PFSK-1 (cell line): ENCODE measurements around the gene PDGFC.

ENCODE experiments used
- POLR2AphosphoS5 ChIP-seq: IDR thresholded peaks from 2 replicates; pipeline ENCODE4 v1.6.1; 2012; ENCODE audit warnings: low read depth, mild to moderate bottlenecking, control low read depth, low read length, moderate library complexity
- REST ChIP-seq, 2 experiments: IDR thresholded peaks; 2 replicates each; pipeline versions ENCODE4 v1.6.1 to v1.8.0; 2011 to 2012; ENCODE audit warnings: low read depth in 2 of 2, low read length in 2 of 2, control low read depth in 1 of 2, inconsistent platforms in 1 of 2, mild to moderate bottlenecking in 1 of 2, moderate library complexity in 1 of 2; ENCODE audit not compliant: insufficient read depth in 1 of 2
- SIN3A ChIP-seq: IDR thresholded peaks from 2 replicates; pipeline ENCODE4 v1.6.1; 2012; ENCODE audit warnings: mild to moderate bottlenecking, low read length, moderate library complexity, borderline replicate concordance; ENCODE audit not compliant: insufficient read depth
- TAF1 ChIP-seq: IDR thresholded peaks from 2 replicates; pipeline ENCODE4 v1.6.1; 2012; ENCODE audit warnings: low read length, control low read depth, borderline replicate concordance; ENCODE audit not compliant: insufficient read depth

GRCh38 chr4:156794863-156795262, 176.7 kb downstream of the PDGFC start:
- TF ChIP-seq TAF1 (no peak), SIN3A (no peak), POLR2AphosphoS5 (no peak), REST (IDR thresholded peaks at IDR 0.05; ENCODE audit: insufficient read depth in 1 of 2, low read depth in 2 of 2, low read length in 2 of 2) (no peak)
